Stimulated activated CD8-positive, alpha-beta memory T cell treated with anti-CD3 and anti-CD28 coated beads, Interleukin-2, amount 100 ng/mL, for 48 hours (primary cell): ENCODE data around the gene THRB.
"Not testable (repeated sequence)": the region's sequence is repeated elsewhere in the genome, so short reads cannot be mapped to it uniquely, and the experiment has no call there.

ENCODE experiments used
- DNase-seq, 2 donors: peaks; one replicate each; pipeline ENCODE4 v3.0.0-alpha.2; 2020; ENCODE audit warnings: low read depth in 2 of 2

THRB gene

DNA sequence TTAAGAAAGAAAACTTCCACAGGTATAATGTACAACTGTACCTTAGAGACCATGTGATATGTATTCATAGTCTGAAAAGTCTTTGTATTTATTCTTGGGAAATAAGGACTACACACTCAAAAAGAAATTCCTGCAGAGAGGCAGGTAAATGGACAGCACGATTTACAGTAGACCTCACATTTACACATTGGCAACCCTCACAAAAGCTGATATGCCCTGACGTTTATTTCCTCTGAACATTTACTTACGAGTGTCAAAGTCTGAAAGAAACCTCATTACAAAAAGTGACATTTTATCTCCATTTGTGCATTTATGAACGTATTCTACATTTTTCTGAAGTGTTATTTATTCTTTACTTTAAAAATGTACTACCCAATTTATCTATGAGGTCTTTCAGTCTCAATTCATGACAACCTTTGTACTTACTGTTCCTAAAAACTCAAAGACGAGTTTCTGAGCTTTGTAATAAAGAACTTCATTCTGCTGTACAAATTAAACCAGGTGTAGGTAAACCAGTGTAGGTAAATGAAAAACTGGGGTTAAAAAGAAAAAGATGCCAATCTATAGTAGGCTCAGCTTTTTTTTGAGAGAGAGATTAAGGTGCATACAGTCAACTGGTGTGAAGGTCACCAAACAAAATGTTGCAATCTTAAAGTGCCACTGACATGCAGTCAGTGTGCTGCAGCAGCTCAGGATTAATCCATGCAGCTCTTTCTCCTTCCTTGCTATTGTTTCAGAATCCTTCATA is 44.3 kb downstream of the THRB start:
- no peak for DNase-seq

DNA sequence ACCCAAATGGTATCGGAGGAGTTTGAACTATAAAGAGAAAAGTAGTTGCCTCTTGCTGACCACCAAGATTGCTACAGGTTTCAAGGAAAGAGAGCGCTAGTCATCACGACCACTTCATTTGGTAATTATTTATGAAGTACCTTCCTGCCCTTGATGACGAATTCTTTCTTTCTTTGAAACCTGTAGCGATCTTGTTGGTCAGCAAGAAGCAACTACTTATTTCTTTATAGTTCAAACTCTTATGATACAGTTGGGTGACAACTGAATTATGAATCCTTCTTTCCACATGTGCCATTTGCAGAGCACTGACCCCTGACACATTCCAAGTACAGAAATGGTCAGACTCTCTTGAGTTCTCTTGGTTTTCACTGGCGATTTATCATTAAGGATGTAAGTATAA is 46.8 kb downstream of the THRB start:
- no peak for DNase-seq

DNA sequence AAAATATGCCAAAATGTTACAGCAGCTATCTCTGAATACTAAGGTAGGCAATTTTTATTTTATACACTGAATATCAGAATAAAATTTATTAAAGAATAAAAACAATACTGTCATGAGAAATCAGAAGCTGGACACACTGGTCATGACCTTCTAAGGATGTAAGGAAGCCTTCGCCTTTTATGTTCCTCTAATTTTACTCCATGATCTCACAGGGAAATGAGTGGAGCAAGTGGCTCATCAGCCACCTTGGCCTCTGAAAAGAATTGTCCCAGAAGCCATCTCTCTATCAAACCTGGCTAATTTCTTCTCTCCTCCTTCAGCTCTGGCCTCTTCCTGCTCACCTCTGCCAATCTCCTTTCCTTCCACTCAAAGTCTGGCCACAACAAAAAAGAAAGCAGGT is 48.6 kb downstream of the THRB start:
- no peak for DNase-seq

DNA sequence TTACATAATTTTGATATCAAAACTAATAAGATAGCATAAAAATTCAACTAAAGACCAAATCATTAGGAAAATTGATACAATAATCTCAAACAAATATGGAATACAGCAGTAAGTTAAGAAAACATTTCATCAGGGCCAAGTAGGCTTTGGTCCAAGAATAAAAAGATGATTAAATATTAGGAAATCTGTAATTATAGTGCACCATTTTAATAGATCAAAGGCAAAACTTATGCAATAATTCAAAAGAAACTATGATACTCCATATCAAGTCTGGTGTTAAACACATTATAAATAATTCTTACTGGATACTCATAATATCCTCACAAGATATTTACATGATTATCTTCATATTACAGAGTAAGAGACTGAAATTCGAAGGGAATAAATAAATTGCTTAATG is 51.2 kb downstream of the THRB start:
- DNase-seq, result no peak

DNA sequence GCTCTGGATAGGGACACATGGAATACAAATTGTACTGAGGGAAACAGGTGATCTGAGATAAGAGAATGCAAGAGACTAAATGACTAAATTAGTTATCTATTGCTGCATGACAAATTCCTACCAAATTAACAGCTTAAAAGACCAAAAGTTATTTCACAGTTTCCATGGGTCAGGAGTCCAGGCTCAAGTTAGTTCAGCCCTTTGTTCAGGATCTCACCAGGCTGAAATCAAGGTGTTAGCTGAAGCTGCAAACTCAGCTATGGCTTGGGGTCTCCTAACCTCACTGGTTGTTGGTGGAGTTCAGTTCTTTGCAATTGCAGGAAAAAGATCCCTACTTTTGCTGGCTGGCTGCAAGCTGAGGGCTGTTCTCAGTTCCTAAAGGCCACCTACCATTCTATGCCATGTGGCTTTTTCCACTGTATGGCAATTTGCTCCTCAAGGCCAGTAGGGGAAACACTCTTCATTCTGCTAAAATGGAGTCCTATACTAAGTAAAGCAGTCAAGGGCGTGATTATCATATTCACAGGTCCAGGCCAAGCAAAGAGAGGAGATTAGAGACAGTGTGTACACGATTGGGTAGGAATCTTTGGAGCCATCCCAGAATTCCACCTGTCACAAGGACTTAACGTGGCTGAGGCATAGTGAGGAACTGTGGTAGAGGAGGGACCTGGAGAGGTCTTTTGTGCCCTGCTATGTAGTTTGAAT is 53.7 kb downstream of the THRB start:
- no peak for DNase-seq

DNA sequence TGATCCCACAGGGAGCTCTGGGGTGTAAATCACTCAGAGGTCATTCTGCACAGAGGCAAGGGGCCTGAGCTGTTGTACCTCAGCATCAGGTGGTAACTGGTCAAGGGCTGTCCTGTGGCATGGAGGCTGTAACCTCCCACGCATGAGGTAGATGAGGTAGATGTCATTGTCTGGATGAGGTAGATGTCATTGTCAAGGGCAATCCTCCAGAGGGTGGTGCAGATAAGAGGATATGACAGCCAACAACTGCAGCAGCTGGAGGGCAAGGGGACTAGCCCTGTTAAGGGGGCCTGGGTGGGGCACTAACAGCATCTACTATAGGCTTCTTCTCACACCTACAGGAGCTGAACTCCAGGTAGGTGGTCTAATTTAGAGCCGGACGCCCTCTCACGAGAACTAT is 55.6 kb downstream of the THRB start:
- DNase-seq, result no peak

DNA sequence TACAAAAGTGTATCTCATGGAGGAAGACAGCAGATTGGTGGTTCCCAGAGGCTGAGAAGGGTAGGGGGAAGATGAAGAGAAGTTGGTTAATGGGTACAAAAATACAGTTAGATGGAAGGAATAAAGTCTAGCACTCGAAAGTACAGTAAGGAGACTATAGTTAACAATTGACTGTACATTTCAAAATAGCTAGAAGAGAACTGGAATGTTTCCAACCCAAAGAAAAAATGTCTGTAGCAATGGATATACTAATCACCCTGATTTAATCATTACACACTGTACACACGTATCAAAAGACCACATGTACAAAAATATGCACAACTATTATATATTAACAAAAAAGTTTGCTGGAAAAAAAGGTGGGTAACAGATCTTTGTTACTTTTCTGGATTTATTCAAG is 57.3 kb downstream of the THRB start:
- DNase-seq, result no peak

DNA sequence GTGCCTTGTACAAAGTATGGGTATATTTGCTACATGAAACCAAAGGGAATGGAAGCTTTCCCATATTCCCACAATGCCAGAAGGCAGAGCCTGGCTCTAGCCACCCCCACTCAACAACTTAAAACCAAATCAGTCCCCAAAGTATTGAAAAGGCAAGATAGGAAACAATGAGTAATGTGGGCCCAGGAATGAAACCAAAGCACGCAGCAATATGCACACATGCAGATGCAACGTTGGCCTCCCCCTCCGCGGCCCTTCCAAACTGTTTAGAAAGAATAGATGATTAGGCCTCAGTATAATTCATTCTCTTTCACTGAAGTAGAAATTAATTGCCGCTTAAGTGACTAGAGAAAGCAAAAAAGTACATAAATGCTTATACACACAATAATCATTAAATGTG is 59.1 kb downstream of the THRB start:
- no peak for DNase-seq

DNA sequence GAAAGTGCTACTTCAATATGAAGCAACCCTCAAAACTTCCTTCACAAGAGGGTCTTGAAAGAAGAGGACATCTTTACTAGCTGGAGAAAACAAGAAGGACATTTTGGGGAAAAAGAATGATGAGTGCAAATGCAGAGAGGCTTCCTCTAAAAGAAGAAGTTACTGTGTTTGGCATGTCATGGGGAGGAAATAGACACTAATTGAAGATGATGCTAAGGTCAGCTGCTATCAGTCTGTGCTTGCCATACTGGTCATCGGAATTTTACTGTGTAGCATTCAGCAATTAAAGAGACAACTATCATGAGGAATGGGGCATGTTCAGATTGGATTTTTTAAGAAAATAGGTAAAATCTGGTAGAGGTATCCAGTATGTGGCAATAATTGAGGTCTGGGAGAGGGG is 60.0 kb downstream of the THRB start:
- DNase-seq, result no peak

DNA sequence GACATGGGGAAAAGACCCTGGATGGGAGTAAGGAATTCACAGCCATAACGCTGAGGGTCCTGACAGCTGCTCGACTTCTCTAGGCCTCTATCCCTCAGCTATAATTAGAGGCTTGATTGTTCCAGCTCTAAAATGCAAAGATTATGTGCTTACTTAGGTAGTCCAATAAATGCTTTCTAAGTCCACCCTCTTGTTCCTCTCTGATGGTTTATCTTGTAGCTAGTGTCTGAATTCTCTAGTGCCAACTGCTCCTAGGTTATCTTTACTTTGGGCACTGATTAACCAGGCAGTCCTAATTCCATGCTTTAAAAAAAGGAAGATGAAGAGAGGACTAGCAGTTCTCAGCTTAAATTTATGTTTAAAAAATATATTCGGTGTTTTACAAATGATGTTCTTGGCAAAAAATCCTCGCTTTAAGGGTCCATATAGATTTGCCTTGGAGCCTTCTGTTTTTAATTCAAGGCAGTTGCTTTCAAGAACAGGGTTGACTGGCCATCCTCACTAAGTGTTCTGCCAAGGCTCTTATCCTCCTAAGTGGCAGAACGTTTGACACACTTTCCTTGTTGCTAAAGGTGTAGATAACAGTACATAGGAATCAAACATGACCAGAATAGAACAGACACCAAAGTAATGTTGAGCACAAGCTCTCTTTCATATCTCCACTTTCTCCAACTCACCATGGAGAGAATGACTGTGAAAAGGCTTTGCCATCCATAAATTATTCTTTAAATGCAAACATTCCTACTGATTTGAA is 60.6 kb downstream of the THRB start:
- no peak for DNase-seq

DNA sequence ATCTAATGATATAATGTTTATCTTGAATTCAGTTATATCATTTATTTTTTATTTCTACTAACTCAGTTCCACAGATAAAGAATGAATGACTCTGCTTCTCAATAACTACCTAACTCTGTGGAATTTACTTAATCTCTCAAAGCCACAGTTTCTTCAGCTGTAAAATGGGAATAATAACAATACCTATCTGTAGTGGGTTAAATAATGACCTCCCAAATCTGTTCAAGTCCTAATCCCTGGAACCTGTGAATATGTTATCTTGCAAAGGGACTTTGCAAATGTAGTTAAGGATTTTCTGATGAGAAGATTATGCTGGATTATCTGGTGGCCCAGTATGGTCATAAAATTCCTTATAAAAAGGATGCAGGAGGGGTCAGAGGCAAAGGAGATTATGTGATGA is 61.7 kb downstream of the THRB start:
- DNase-seq, result no peak

DNA sequence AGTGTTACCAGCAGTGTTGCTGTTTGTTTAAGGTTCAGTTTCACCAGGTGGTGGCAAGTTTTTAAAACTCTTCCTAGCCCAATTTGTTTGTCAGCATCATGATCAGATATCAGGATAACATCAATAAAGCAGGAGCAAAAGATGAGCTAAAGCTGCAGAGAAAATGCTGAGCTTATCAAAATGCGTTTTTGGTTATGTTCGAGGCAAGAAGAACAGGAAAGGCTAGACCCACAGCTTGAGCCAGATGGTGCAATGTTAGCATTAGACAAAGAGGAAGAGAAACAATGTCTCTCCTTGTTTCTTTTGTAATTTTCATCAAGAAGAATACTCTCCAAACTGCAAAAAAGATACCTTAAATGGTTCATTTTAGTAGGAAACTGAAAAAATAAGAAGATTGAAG is 66.2 kb downstream of the THRB start:
- no peak for DNase-seq

DNA sequence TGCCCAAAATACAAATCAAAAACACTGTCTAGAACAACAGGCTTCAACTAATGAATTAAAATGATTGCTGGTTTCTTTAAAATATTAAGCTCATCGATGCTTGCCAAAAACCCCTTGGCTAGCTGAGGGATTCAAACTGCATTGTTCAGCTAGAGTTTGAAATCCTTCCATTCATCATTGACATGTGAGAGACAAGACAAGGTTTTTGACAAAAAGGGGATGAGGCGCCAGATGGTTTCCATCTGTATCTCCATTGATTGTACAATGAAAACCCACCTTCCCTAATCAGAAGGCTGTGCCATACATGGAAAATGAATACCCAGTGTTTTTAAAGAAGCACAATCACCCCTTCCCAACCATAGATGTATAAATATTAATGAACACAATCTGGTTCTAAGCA is 67.8 kb downstream of the THRB start:
- no peak for DNase-seq

DNA sequence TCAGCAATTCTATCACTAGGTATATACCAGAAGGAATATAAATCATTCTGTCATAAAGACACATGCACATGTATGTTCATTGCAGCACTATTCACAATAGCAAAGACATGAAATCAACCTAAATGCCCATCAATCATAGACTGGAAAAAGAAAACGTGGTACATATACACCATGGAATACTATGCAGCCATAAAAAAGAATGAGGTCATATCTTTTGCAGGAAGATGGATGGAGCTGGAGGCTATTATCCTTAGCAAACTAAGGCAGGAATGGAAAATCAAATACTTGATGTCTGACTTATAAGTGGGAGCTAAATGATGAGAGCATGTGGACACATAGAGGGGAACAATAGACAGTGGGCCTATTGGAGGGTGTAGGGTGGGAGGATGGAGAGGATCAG is 73.8 kb downstream of the THRB start:
- DNase-seq, result not testable (repeated sequence)

DNA sequence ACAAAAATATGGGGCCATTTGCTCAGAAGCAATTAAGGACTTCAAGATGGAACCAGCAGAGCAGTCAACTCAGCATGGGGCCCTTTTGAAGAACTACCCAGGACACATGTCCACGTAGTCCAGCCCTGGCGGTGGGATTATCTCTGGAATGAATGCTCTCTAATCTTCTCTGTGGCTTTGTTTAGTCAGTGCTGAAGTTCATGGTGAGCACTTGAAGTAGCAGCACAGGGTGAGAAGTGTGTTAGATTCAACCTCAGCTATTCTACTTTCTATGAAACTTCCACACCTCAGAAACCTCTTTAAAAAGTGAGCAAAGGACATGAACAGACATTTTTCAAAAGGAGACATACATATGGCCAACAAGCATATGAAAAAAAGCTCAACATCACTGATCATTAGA is 74.4 kb downstream of the THRB start:
- DNase-seq, result no peak

DNA sequence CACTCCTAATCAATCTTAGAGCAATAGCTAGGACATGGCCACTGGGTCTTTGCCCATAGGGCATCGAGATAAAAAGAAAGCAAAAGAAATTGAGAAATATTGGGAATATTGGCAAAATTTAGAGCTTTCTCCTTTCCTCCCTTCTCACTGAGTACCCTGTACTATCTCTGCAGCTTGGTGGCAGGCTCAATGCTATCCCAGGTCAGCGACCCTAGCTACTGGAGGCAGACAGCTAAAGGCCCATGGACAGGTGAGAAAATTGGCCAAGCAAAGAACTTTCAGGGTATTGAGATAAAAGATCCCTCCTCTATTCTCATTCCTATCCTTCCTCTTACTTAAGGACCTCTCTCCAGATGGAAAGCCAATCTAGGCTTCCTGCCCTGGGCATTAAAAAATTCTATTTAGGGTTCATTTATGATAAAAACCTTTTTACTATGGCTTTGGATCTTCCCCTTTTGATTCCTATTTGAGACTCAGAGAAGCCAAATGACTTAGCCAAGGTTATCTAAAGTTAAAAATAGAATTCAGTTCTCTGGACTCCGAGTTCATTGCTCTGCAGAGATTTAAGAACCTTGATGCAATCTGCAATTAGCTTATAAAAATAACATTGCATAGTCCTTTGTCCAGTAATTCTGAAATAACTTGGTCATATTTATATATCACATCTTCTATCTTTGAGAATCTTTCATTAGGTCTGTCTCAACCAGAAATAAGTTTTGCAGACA is 75.4 kb downstream of the THRB start:
- no peak for DNase-seq

DNA sequence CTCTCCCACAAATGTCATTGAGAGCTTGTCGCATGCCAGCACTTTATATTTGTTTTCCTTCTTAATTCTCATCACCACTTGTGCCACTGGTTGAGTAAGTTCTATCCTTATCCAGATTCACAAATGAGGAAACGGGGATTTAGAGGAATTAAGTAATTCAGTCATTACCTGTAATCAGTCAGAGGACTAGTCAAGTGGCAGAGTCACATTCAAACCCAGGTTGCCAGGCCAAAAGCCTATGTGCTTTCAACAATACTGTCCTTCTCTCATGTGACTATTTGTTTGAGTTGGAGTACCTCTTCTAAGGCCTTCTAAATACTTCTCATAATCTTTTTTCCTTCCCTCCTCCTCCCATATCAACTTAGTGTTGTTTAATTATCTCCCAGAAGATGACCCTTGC is 76.9 kb downstream of the THRB start:
- no peak for DNase-seq

DNA sequence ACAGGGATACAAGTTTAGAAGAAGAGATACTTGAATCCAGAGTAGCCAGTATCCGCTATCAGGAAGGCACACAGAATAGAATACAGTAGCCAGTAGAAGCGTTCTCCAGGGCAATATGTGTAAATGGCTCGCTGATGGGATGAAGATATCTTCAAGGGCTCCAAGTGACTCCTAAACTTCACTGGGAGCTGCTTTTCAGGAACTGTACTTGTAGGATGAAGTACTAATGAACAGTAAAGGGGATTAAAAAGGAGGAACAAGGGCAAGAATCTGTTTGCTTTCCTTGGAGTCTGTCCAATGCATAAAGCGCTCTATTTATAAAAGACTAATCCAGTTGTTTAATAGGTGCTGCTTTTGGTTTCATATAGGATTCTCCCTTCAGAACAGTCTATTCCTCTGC is 78.4 kb downstream of the THRB start:
- DNase-seq, result no peak

DNA sequence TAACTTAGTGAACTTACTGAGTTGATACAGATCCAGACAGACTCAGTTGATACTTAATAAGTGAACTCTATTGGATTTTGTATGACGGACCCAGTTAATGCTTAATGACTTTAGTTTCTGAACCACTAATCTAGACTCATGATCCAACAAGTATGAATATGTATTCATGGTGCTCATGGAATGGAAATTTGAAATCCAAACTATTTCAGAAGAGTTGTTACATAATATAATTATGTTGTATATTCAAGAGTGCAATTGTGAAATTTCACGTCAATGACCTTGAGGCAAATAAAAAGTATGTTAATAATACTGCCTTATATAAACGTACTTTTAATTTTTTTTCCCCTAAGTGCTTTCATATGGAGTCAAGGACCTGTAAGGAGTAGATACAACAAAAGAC is 78.8 kb downstream of the THRB start:
- no peak for DNase-seq

DNA sequence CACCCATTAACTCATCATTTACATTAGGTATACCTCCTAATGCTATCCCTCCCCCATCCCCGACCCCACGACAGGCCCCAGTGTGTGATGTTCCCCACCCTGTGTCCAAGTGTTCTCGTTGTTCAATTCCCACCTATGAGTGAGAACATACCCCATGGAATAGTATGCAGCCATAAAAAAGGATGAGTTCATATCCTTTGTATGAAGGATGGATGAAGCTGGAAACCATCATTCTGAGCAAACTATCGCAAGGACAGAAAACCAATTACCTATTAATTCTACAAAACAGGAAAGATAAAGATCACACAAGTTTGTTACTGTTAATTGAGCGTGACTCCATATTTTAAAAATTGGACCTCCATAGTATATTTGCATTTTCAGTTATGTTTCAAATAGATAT is 81.0 kb downstream of the THRB start:
- not testable (repeated sequence) for DNase-seq

DNA sequence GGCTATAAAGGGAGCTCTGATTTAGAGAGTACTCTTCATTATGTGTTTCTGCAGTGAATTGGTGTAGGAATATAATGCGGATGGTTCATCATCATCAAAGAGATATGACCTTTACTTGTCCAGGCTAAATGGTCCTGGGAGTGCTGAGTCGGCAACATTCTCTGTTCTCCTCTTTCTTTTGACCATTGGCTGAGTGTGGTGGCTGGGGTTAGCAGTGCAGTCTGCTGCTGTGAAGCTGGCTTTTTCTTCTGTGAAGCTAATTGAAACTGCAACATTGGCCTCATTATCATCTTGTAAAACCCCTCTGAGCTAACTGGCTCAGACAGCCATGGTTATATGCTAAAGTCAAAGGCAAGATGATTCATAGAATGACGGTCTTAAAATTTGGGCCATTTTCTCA is 83.8 kb downstream of the THRB start:
- no peak for DNase-seq

DNA sequence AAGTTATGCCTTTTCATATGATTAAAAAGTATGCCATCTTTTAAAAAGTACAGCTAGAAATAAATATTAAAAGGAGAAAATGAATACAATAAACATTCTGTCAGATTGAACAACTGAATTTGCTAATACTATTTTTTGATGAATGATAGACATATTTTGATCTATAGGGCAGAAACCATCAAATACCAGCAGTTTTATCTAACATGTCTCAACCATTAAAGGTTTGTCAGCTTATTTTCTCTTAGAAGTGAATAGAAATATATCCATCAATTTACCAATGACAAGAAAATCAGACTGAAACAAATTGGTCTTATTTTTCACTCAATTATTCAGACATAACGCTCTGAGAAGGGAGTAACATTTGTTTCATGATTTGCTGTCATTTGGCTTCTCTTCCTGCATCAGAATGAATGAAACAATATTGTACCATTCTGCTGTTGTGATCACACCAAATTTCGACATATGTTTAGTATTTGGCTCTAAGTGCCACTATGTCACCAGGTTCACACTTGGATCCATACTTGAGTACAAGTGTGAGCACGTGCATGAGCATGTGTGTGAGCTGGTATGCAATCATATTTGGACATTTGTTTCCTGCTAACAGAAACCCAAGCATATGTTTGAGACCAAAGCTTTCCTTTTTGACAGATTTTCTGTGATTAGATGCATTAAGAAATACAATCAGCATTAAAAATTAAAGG is 86.5 kb downstream of the THRB start:
- DNase-seq, result no peak
